GM19193 (cell line): Measurements from ENCODE around the gene ARSD.

Experiments used
- POLR2A ChIP-seq: IDR thresholded peaks from 4 replicates; pipeline ENCODE4 v1.6.1; 2011; ENCODE audit not compliant: insufficient read depth, insufficient read length; ENCODE audit errors: extremely low read depth

The ARSD gene

DNA sequence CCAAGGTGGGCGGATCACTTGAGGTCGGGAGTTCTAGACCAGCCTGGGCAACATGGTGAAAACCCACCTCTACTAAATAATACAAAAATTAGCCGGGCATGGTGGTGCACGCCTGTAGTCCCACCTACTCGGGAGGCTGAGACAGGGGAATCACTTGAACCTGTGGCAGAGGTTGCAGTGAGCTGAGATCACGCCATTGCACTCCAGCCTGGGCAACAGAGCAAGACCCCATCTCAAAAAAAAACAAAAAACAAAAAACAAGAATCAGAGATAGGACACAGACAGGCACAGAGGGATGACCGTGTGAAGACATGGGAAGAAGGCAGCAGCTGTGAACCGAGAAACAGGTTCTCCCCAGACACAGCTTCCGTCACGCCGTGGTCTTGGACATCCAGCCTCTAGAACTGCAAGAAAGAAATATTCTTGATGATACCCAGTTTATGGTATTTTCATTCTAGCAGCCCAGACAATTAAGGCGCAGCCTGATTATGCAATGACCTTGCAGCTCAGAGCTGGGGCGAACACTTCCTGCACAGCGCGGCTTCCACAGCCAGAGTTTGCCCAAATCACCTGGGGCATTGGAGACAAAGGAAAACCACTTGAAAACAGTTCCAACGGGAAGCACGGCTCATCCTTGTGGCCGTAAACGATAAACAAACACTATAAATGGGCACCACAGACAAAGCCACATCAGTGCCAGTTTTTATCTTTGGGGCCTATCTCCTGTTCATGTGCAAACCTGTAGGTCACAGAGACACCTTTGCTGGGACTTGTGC is 4.2 kb upstream of the ARSD start:
- TF ChIP-seq POLR2A = no peak

DNA sequence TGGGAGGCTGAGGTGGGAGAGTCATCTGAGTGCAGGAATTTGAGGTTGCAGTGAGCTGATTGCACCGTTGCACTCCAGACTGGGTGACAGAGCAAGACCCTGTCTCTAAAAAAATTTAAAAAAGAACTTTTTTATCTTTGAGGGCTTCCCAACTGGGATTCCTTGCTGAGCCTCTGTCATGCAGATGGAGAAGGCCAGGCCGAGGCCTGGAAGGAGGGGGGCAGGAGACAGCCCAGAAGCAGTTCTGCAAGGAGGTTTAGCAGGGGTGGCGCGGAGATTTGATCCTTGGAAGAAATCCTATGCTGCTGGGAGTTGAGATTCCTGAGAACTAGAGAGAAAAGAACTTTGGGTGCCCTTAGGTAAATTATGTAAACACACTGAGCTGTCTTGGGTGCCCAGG is 2.5 kb upstream of the ARSD start:
- no peak for TF ChIP-seq POLR2A

DNA sequence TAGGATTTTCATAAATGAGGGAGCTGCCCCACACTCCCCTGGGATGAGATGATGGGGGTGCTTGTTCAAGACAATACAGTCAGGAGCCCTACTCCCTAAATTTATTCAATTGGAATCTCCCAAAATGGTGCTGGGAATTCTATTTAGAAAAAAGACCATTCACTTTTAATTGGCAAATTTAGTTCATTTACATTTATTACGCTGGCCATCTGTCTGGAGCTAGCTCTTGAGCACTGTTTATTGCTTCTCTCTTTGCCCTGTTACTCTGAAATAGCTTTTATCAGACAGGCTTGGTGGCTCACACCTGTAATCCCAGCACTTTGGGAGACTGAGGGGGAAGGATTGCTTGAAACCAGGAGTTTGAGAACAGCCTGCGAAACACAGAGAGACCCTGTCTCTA is 2.0 kb upstream of the ARSD start:
- TF ChIP-seq POLR2A = no peak

DNA sequence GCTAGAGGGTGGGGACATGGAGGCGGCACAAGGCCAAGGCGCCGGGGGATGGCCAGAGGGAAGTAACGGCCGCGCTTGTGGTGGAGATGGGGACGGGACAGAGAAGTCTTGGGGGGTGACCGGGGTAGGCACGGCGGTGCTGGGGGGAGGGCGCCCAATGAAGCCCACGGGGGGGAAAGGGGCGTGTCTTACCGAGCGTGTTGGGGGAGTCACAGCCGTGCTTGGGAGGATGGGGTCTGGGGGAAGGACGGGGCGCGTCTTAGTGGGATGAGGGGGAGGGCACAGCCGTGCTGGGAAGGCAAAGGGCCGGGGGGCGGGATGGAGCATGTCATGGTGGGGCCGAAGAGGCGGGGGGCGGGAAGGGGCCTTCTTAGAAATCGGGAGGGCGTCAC is 952 bp downstream of the ARSD start:
- TF ChIP-seq POLR2A = no peak

DNA sequence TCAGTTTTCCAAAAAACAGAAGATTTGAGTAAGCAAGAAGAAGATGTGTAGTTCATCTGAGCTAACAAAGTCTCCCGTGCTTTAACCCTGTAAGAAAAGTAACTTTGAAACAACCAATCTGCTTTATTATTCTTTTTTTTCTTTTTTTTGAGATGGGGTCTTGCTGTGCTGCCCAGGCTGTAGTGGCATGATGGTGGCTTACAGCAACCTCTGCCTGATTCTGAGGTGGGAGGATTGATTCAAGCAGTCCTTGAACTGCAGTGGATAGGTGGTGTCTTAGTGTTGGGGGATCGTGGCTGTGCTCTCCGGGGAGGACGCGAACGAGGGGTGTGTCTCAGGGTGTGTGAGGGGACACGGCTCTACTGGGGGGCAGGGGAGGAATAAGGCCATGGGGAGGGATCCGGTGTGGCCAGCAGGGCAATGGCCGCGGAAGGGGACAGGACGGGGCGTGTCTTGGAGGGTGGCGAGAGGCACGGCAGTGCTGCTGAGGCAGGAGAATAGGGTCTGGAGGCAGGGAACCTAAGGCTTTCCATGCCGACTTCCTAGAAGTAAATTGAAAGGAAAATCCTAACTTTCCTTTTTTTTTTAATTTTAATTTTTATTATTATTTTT is 2.4 kb downstream of the ARSD start:
- TF ChIP-seq POLR2A = no peak

DNA sequence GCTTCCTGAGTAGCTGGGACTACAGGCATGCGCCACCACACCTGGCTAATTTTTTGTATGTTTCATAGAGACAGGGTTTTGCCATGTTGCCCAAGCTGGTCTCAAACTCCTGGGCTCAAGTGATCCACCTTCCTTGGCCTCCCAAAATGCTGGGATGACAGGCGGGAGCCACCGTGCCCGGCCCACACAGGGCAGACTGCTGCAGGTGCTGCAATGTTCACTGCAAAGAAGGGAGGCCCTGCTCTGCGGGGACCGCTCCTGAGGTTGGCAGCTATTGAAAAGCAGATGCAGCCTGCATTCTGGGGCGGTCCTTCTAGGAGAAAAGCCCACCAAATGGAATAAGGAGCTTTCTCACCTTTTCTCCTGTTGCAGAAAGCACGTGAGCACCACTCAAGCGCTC is 5.0 kb downstream of the ARSD start:
- no peak for TF ChIP-seq POLR2A

DNA sequence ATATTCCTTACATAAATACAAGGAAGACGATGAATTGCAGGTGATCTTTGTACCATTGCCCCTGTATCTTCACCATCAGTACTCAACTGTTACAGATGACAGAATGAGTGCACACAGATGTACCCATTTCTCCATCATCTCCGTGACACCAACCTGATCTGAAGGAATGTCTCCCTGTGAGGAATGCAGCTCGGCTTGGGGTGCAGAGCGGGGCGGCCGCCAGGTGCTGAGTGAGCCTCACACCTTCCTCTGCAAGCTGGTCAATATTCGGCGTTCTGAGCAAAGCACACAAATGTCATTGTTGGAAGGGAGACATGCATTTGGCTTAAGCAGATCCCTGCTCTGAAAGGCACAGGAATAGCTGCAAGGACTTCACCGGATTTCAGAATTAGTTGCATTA is 7.4 kb downstream of the ARSD start:
- no peak for TF ChIP-seq POLR2A

DNA sequence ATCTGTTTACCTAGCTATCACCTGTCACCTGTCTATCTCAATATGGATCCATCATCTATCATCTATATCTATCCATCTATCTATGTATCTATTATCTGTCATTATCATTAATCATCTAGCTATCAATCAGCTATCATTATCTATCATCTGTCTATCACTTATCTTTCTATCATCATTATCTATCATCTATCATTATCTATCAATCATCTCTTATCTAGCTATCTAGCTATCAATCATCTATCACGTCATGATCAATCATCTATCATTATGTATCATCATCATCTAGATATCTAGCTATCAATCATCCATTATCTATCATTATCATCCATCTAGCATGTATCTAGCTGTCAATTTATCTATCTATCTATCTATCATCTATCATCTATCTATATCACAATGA is 7.9 kb downstream of the ARSD start:
- no peak for TF ChIP-seq POLR2A

DNA sequence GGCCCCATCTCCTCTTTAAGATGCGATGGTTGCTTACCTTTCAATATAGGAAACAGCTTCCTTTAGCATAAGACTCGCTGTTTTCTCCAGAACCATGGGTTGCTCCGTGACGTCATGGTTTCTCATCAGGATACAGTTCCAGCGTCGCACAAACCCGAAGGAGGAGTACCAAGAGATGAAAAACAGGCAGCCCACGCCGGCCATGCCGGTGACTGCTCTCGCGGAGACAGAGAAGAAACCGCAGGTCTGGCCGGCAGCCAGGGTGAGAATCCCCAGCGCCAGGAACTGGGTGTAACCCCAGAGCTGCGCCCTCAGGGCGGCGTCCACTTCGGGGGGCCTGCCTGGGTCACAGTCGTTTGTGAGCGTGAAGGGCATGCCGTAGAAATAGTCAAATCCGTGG is 11.4 kb downstream of the ARSD start:
- no peak for TF ChIP-seq POLR2A

DNA sequence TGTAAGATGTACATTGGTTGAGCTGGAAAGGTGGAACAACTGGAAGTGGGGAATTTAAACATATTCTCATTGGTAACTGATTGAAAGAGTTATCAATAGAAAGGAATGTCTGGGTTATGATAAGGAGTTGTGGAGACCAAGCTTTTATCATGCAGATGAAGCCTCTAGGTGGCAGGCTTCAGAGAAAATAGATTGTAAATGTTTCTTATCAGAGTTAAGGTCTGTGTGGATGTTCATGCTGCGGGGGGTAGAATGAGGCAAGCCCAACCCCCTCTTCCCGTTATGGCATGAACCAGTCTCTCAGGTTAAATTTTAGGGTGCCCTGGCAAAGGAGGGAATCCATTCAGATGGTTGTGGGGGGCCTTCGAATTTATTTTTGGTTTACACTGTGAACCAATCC is 16.0 kb downstream of the ARSD start:
- no peak for TF ChIP-seq POLR2A

DNA sequence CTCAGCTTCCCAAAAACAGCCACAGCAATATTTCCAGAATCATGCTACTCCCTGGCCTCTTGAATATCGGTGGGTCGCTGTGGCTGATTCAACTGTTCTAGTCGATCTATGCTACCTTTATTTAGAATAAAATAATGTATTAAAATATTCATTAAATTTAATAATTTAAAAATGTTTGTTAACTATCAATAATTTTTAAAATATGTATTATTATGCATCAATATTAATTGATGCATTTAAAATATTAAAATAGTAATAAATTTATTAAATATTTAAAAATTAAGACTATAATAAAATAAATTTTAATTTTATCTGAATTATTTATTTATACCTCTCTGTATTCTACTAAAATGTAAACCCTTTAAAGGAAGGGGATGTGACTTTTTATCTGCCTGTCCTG is 19.0 kb downstream of the ARSD start:
- TF ChIP-seq POLR2A = no peak

DNA sequence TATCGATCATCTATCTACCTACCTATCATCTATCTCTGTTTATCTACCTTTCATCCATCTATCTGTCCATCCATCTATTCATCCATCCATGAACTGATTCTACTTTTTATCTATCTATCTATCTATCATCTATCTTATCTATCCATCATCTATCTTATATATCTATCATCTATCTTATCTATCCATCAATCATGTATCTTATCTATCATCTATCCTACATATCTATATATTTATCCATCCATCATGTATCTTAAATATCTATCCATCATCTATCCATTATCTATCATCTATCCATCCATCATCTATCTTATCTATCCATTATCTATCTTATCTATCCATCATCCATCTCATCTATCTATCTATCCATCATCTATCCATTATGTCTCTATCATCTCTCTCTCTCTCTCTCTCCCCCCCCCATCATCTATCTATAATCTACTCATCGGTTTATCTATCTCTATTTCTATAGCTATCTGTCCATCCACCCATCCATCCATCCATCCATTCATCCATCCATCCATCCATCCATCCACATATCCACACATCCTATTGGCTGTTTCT is 20.9 kb downstream of the ARSD start:
- no peak for TF ChIP-seq POLR2A

DNA sequence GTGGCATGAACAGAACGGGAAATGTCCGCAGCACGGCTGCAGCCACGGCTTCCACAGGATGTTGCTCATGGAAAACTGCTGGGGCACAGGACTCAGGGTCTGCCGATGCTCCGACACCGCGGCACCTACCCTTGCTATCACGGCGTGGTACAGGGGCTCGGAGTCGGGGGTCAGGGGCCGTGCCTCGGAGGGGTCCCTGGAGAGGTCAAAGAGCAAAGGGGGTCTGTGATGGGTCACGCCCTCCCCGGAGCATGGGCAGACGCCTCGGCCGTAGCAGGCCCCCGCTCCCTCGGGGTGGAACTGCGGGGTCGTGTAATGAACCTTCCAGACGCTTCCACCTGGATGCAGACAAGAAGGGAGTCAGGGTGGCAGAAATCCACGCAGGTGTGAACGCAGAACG is 21.8 kb downstream of the ARSD start:
- TF ChIP-seq POLR2A = no peak

DNA sequence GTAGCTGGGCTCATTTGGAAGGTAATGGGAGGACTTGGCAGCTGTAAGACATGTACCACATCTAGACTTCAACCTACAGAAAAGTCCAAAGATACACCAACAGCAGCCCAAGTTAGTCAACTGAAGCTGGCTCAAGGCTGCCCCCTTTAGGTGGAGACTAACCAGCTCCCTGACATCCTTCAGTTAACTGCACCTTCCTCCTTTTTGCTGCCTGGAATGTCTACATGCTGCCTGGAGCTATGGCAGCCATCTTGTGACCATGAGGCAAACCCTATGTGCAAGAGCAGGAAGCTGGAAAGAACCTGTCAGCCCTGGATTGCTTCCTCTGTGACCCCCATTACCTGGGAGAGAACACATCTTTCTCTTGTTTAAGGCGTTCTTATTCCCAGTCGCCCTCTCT is 25.8 kb downstream of the ARSD start:
- no peak for TF ChIP-seq POLR2A

DNA sequence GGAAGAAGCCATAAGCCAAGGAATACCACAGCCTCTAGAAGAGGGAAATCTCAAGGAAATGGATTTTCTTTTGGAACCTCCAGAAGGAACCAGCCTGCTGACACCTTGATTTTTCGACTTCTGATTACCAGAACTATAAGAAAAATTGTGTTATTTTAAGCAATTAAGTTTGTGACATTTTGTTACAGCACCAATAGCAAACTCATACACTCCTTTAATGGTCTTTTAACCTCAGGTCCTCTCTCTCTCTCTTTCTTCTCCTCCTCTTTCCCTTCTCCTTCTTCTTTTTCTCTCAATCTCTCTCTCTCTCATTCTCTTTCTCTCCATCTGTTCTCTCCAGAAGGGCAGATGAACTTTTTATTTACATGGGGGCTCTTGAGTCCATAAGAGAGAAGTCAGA is 26.3 kb downstream of the ARSD start:
- no peak for TF ChIP-seq POLR2A

DNA sequence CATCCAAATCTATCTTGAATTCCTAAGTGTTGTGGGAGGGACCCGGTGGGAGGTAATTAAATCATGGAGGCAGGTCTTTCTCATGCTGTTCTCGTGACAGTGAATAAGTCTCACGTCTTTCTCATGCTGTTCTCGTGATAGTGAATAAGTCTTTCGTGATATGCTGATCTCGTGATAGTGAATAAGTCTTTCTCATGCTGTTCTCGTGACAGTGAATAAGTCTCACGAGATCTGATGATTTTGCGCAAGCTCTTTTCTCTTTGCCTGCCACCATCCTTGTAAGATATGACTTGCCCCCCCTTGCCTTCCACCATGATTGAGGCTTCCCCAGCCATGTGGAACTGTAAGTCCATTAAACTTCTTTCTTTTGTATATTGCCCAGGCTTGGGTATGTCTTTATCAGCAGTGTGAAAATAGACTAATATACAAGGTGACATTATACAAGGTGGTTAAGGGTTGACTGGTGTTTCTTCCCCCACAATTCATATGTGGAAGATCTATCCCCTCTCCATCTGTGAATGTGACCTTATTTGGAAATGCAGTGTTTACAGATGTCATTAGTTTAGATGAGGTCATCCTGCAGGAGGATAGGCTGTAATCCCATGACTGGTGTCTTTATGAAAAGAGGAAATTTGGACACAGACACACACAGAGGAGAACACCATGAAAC is 27.6 kb downstream of the ARSD start:
- no peak for TF ChIP-seq POLR2A
